ENCODE measurements around the gene INS.

GRCh38 chr11:2129699-2130366, 31.2 kb downstream of the INS start:
- TF ChIP-seq JUN (IDR thresholded peaks at IDR 0.05) (no peak), NR3C1 (IDR thresholded peaks at IDR 0.05) (no peak), TFCP2L1 (CRISPR knock-in tag; IDR thresholded peaks at IDR 0.05) (no peak), MAX (IDR thresholded peaks at IDR 0.05) (no peak), CHD4 (IDR thresholded peaks at IDR 0.05; ENCODE audit: borderline replicate concordance) (no peak)

Measured in A549 (cell line).